H1 (cell line): ENCODE results near the gene ARL10. TPM values are rescaled to one million over a fixed set of nuclear protein-coding genes. Genes with fewer than 3 reads are reported as not detected.

Experiments
- CTCF ChIA-PET: fragments of 300-600 bp; sonication (Branson Sonifier 250); formaldehyde crosslinking; loops from one replicate; lab custom pipeline; 2021; ENCODE audit not compliant: partially characterized antibody; lab: Charles Lee
- POLR2A ChIA-PET: fragments of 300-600 bp; sonication (Branson Sonifier 250); formaldehyde crosslinking; loops from one replicate; lab custom pipeline; 2021; ENCODE audit warnings: inconsistent platforms; ENCODE audit not compliant: partially characterized antibody; lab: Charles Lee
- DNase-seq, 2 experiments: peaks; one replicate each; pipeline versions ENCODE4 v3.0.0 to v3.0.0-alpha.2; 2010 to 2022; ENCODE audit warnings: low spot score in 2 of 2, low read depth in 1 of 2, mixed read lengths in 1 of 2
- FAIRE-seq: peaks from 2 replicates; lab custom pipeline; 2011; peaks lifted over from hg19 to GRCh38; lab: Jason Lieb, UNC
- H2AFZ ChIP-seq: 2 replicates; pipeline ENCODE4 v1.8.1; 2012; ENCODE audit warnings: low read length, inconsistent platforms
- H2AK5ac ChIP-seq: 2 replicates; pipeline ENCODE4 v1.6.1; 2013; ENCODE audit warnings: low read depth, low read length
- H2BK120ac ChIP-seq: replicated peaks from 2 replicates; pipeline ENCODE3; 2013; ENCODE audit warnings: low read depth, low read length, inconsistent platforms
- H2BK12ac ChIP-seq: 2 replicates; pipeline ENCODE4 v1.6.1; 2013; ENCODE audit warnings: low read depth, low read length
- H2BK15ac ChIP-seq: 2 replicates; pipeline ENCODE4 v1.6.1; 2013; ENCODE audit warnings: low read length
- H2BK20ac ChIP-seq: 2 replicates; pipeline ENCODE4 v1.6.1; 2013; ENCODE audit warnings: low read length
- H2BK5ac ChIP-seq: 2 replicates; pipeline ENCODE4 v1.6.1; 2013; ENCODE audit warnings: low read depth, low read length
- H3K14ac ChIP-seq: 2 replicates; pipeline ENCODE4 v1.6.1; 2013; ENCODE audit warnings: inconsistent platforms; ENCODE audit not compliant: insufficient read length
- H3K18ac ChIP-seq: 2 replicates; pipeline ENCODE4 v1.6.1; 2013; ENCODE audit warnings: low read length; ENCODE audit errors: extremely low read depth
- H3K23ac ChIP-seq: 2 replicates; pipeline ENCODE4 v1.6.1; 2013; ENCODE audit warnings: inconsistent platforms; ENCODE audit not compliant: insufficient read length
- H3K23me2 ChIP-seq: 2 replicates; pipeline ENCODE4 v1.6.1; 2013; ENCODE audit warnings: low read depth, low read length
- H3K27ac ChIP-seq: 2 replicates; pipeline ENCODE4 v1.6.1; 2011; ENCODE audit warnings: low read depth, low read length, inconsistent platforms
- H3K27me3 ChIP-seq, 4 experiments: replicated peaks in 1 of 4; 1 replicate in 1 of 4; 2 replicates in 3 of 4; pipeline versions ENCODE4 v1.6.1 to v1.8.1; 2011 to 2013; ENCODE audit warnings: low read length in 3 of 4, mild to moderate bottlenecking in 3 of 4, inconsistent platforms in 2 of 4, mixed read lengths in 2 of 4, moderate library complexity in 1 of 4; ENCODE audit not compliant: control insufficient read depth in 3 of 4, insufficient read depth in 3 of 4; ENCODE audit errors: extremely low read depth in 1 of 4
- H3K36me3 ChIP-seq, 4 experiments: 2 replicates each; pipeline versions ENCODE4 v1.6.1 to v1.8.1; 2011 to 2013; ENCODE audit warnings: mild to moderate bottlenecking in 4 of 4, low read length in 3 of 4, moderate library complexity in 2 of 4, control low read depth in 1 of 4, inconsistent platforms in 1 of 4; ENCODE audit not compliant: insufficient read depth in 4 of 4, control insufficient read depth in 2 of 4
- H3K4ac ChIP-seq: replicated peaks from 2 replicates; pipeline ENCODE3; 2013; ENCODE audit warnings: low read length, low read depth, mixed read lengths, inconsistent platforms; ENCODE audit not compliant: insufficient read length
- H3K4me1 ChIP-seq, 4 experiments: replicated peaks in 1 of 4; 1 replicate in 1 of 4; 2 replicates in 3 of 4; pipeline versions ENCODE4 v1.6.1 to v1.8.1; 2011 to 2013; ENCODE audit warnings: low read length in 3 of 4, inconsistent platforms in 2 of 4, mixed read lengths in 1 of 4; ENCODE audit not compliant: insufficient read depth in 4 of 4, control insufficient read depth in 3 of 4
- H3K4me2 ChIP-seq, 2 experiments: 2 replicates each; pipeline versions ENCODE4 v1.6.1 to v1.8.1; 2011 to 2013; ENCODE audit warnings: low read depth in 2 of 2, low read length in 2 of 2, control low read depth in 1 of 2, inconsistent platforms in 1 of 2, mild to moderate bottlenecking in 1 of 2; ENCODE audit not compliant: insufficient read depth in 1 of 2
- H3K4me3 ChIP-seq, 4 experiments: fragments of 200-600, 300-600 bp in 1 of 4; sonication (generic), shearing (Covaris generic), sonication (Bioruptor Twin) in 1 of 4; 2 replicates each; pipeline versions ENCODE4 v1.5.1 to v1.8.1; 2011 to 2016; ENCODE audit warnings: low read length in 4 of 4, low read depth in 3 of 4, control low read depth in 2 of 4, inconsistent platforms in 2 of 4, mild to moderate bottlenecking in 2 of 4, mixed read lengths in 1 of 4, moderate library complexity in 1 of 4; ENCODE audit not compliant: insufficient read depth in 2 of 4; ENCODE audit errors: extremely low read depth in 1 of 4
- H3K56ac ChIP-seq: replicated peaks from 2 replicates; pipeline ENCODE3; 2013; ENCODE audit warnings: low read depth, mild to moderate bottlenecking, mixed read lengths, low read length, inconsistent platforms; ENCODE audit not compliant: insufficient read length
- H3K79me1 ChIP-seq: 2 replicates; pipeline ENCODE4 v1.6.1; 2013; ENCODE audit warnings: low read depth, low read length, control low read depth
- H3K79me2 ChIP-seq, 2 experiments: 2 replicates each; pipeline versions ENCODE4 v1.6.1 to v1.8.1; 2012 to 2013; ENCODE audit warnings: low read length in 2 of 2, mild to moderate bottlenecking in 2 of 2, inconsistent platforms in 1 of 2; ENCODE audit not compliant: insufficient read depth in 2 of 2, control insufficient read depth in 1 of 2
- H3K9ac ChIP-seq, 4 experiments: replicated peaks in 1 of 4; 1 replicate in 1 of 4; 2 replicates in 3 of 4; pipeline versions ENCODE4 v1.6.1 to v1.8.1; 2011 to 2013; ENCODE audit warnings: low read depth in 3 of 4, low read length in 3 of 4, control low read depth in 2 of 4, mild to moderate bottlenecking in 2 of 4, moderate library complexity in 2 of 4, inconsistent platforms in 1 of 4; ENCODE audit errors: extremely low read depth in 1 of 4
- H3K9me3 ChIP-seq, 2 experiments: 2 replicates each; pipeline versions ENCODE4 v1.6.1 to v1.8.1; 2012 to 2013; ENCODE audit warnings: mild to moderate bottlenecking in 2 of 2, moderate library complexity in 2 of 2, control low read depth in 1 of 2, inconsistent platforms in 1 of 2, low read depth in 1 of 2, low read length in 1 of 2, mixed read lengths in 1 of 2; ENCODE audit not compliant: insufficient read depth in 2 of 2
- H4K20me1 ChIP-seq, 2 experiments: replicated peaks in 1 of 2; 2 replicates each; pipeline versions ENCODE3 to v1.8.1; 2011 to 2013; ENCODE audit warnings: inconsistent platforms in 2 of 2, low read length in 2 of 2, mild to moderate bottlenecking in 1 of 2; ENCODE audit not compliant: insufficient read depth in 2 of 2, control insufficient read depth in 1 of 2
- H4K5ac ChIP-seq: 2 replicates; pipeline ENCODE4 v1.6.1; 2013; ENCODE audit warnings: low read length, low read depth, mixed read lengths, inconsistent platforms; ENCODE audit not compliant: insufficient read length
- H4K8ac ChIP-seq: 2 replicates; pipeline ENCODE4 v1.8.0; 2013; ENCODE audit warnings: mild to moderate bottlenecking, moderate library complexity, low read length, inconsistent platforms; ENCODE audit not compliant: insufficient read depth; ENCODE audit errors: extremely low read depth
- H4K91ac ChIP-seq: replicated peaks from 2 replicates; pipeline ENCODE3; 2013; ENCODE audit warnings: low read length, mixed read lengths, inconsistent platforms; ENCODE audit not compliant: insufficient read length
- CBX5 ChIP-seq: fragments of 300-800, 300-1000 bp; sonication (generic); IDR thresholded peaks from 2 replicates; pipeline ENCODE4 v1.7.1; 2016; ENCODE audit warnings: antibody characterized with exemption, low read length, low read depth
- CHD1 ChIP-seq: IDR thresholded peaks from 2 replicates; pipeline ENCODE4 v1.6.1; 2012; ENCODE audit warnings: low read depth, low read length, improper control_type of control experiment
- CTCF ChIP-seq, 3 experiments: IDR thresholded peaks; 1 replicate in 2 of 3; 2 replicates in 1 of 3; pipeline versions ENCODE4 v1.5.1 to v1.6.1; 2011; ENCODE audit warnings: low read length in 3 of 3, mild to moderate bottlenecking in 3 of 3, inconsistent platforms in 2 of 3, low read depth in 1 of 3, moderate library complexity in 1 of 3; ENCODE audit not compliant: insufficient read depth in 1 of 3; ENCODE audit errors: control extremely low read depth in 1 of 3
- GABPA ChIP-seq: IDR thresholded peaks from 2 replicates; pipeline ENCODE4 v1.6.1; 2011; ENCODE audit warnings: mild to moderate bottlenecking, low read length, moderate library complexity, borderline replicate concordance; ENCODE audit not compliant: insufficient read depth
- NRF1 ChIP-seq: IDR thresholded peaks from 2 replicates; pipeline ENCODE4 v1.6.1; 2011; ENCODE audit warnings: mild to moderate bottlenecking, low read depth, low read length, improper control_type of control experiment
- RBBP5 ChIP-seq: IDR thresholded peaks from 2 replicates; pipeline ENCODE4 v1.7.1; 2012; ENCODE audit warnings: low read depth, mild to moderate bottlenecking, inconsistent platforms, low read length, moderate library complexity, borderline replicate concordance
- SAP30 ChIP-seq: fragments of 300-600 bp; sonication (generic); IDR thresholded peaks from 2 replicates; pipeline ENCODE4 v1.7.1; 2012; ENCODE audit warnings: low read length, moderate library complexity, mild to moderate bottlenecking, inconsistent platforms; ENCODE audit not compliant: insufficient read depth, insufficient replicate concordance
- SP2 ChIP-seq: IDR thresholded peaks from 2 replicates; pipeline ENCODE4 v1.6.1; 2012; ENCODE audit warnings: mild to moderate bottlenecking, low read length, inconsistent platforms
- SP4 ChIP-seq: IDR thresholded peaks from 2 replicates; pipeline ENCODE4 v1.6.1; 2012; ENCODE audit warnings: low read length, inconsistent platforms
- TCF12 ChIP-seq: IDR thresholded peaks from 2 replicates; pipeline ENCODE4 v1.6.1; 2011; ENCODE audit warnings: low read depth, mild to moderate bottlenecking, low read length
- YY1 ChIP-seq: IDR thresholded peaks from 2 replicates; pipeline ENCODE4 v1.6.1; 2011; ENCODE audit warnings: low read depth, mild to moderate bottlenecking, low read length
- WGBS, 2 experiments: shearing (Covaris generic) in 1 of 2; methylation state at CpG; one replicate each; pipeline versions ENCODE4 v1.1.6 to v1.1.7; 2013 to 2015; ENCODE audit warnings: low lambda C conversion rate in 2 of 2, mixed read lengths in 2 of 2, inconsistent platforms in 1 of 2, low coverage in 1 of 2, missing lambda C conversion rate in 1 of 2; ENCODE audit not compliant: insufficient replicate concordance in 2 of 2, insufficient coverage in 1 of 2, insufficient read length in 1 of 2; ENCODE audit errors: extremely low coverage in 1 of 2, missing lambda C conversion rate in 1 of 2; 5-methylcytosine and 5-hydroxymethylcytosine counted together
- polyA plus RNA-seq, 7 experiments: library from polyadenylated mRNA; depleted of rRNA in 3 of 7; stranded (reverse) in 5 of 7; unstranded in 2 of 7; fragments of >200 nt in 5 of 7; fragments of 200-250 nt in 2 of 7; gene quantifications; 1 replicate in 5 of 7; 2 replicates in 1 of 7; 4 replicates in 1 of 7; pipeline versions ENCODE4 v1.2.1 to v1.2.3, GENCODE V29; 2011 to 2013; ENCODE audit warnings: missing spikeins in 2 of 7, mixed read lengths in 2 of 7
- total RNA-seq: library from RNA; stranded (reverse); fragmentation: NEBNext Ultra II Directional; extraction: Animal tissue kit (Norgen Biotek cat#: 25700); gene quantifications from 2 replicates; pipeline ENCODE4 v1.2.1, GENCODE V29; 2021

ARL10 gene
- total and polyA plus RNA-seq, 2 of the 8 experiments (the other 6 are each of a cell fraction or from before 2014, with no cell fraction given) = 3.1 to 7.4 TPM

GRCh38 chr5:176320577-176320976, 44.7 kb upstream of the ARL10 start:
- ChIA-PET POLR2A (interaction anchor here (0.8 kb wide), 1 partner anchor 13 kb away, joined by 4 read pairs; no protein-coding TSS in a partner anchor), CTCF (interaction anchor here (1.1 to 2.6 kb wide), 5 partner anchors 13 to 791 kb away, joined by 3 to 6 read pairs (median 4); no protein-coding TSS in a partner anchor)
- Histone ChIP-seq H2AK5ac (no peak overlapping the region), H3K4ac (no peak overlapping the region), H2BK5ac (no peak overlapping the region), H3K4me3 (no peak overlapping the region), H2AFZ (no peak overlapping the region), H3K27ac (no peak overlapping the region), H3K9ac (no peak overlapping the region), H3K36me3 (peaks cover 0 to 14% (median 5%) of the 10 kb centered on the region in 4 experiments; a peak in 5 of 8 replicates), H3K18ac (no peak overlapping the region), H3K4me1 (no peaks in the 10 kb centered on the region), H3K14ac (no peak overlapping the region), H2BK15ac (no peak overlapping the region), H3K4me2 (no peak overlapping the region), H3K79me2 (no peaks in the 10 kb centered on the region), H3K23ac (no peak overlapping the region), H3K56ac (no peak overlapping the region), H2BK20ac (no peak overlapping the region), H4K5ac (no peak overlapping the region), H3K27me3 (no peaks in the 10 kb centered on the region), H4K91ac (no peak overlapping the region), H4K8ac (no peak overlapping the region), H2BK120ac (no peak overlapping the region), H4K20me1 (no peaks in the 10 kb centered on the region), H3K9me3 (no peaks in the 10 kb centered on the region), H3K79me1 (no peaks in the 10 kb centered on the region), H2BK12ac (no peak overlapping the region), H3K23me2 (no peaks in the 10 kb centered on the region)
- WGBS, 2 experiments = 91% methylated on average over 3 of the region's 3 CpGs; no CpG with 5 or more reads in 1 of the 2 experiments
- no peak for FAIRE-seq
- DNase-seq = no peak
- TF ChIP-seq YY1 (no peak), TCF12 (no peak), GABPA (no peak), RBBP5 (no peak), SAP30 (no peak), CTCF (IDR thresholded peaks at IDR 0.05; ENCODE audit: control extremely low read depth in 1 of 3, insufficient read depth in 1 of 3, low read depth in 1 of 3, low read length in 3 of 3) (no peak), SP4 (no peak), CHD1 (no peak), CBX5 (no peak), NRF1 (no peak), SP2 (no peak)
